ENCODE measurements around the gene PSMA2.

- TF ChIP-seq POLR2A (IDR thresholded peaks at IDR 0.05) (no peak), CTCF (IDR thresholded peaks at IDR 0.05 in 4 of 5, conservative IDR thresholded peaks at IDR 0.05 in 1 of 5) (no peak)
Observed at GRCh38 chr7:42893346-42894240, 38.4 kb downstream of the PSMA2 start.

Data from gastrocnemius medialis (tissue), 4 donors.